Fibroblast of pulmonary artery (primary cell): ENCODE measurements around the gene GRAMD2A.

Source experiments
- DNase-seq: peaks from one replicate; pipeline ENCODE4 v3.0.0-alpha.2; 2010; ENCODE audit warnings: low read depth
- H3K4me3 ChIP-seq: replicated peaks from 2 replicates; pipeline ENCODE4 v1.5.1; 2011; ENCODE audit warnings: low read depth, mild to moderate bottlenecking, control low read depth, low read length, moderate library complexity
- TF ChIP-seq, protein P1 (sequence below): IDR thresholded peaks from 2 replicates; pipeline ENCODE4 v1.5.1; 2011; ENCODE audit warnings: mild to moderate bottlenecking, control low read depth, low read length, inconsistent platforms; ENCODE audit errors: missing control alignments

GRAMD2A gene

DNA sequence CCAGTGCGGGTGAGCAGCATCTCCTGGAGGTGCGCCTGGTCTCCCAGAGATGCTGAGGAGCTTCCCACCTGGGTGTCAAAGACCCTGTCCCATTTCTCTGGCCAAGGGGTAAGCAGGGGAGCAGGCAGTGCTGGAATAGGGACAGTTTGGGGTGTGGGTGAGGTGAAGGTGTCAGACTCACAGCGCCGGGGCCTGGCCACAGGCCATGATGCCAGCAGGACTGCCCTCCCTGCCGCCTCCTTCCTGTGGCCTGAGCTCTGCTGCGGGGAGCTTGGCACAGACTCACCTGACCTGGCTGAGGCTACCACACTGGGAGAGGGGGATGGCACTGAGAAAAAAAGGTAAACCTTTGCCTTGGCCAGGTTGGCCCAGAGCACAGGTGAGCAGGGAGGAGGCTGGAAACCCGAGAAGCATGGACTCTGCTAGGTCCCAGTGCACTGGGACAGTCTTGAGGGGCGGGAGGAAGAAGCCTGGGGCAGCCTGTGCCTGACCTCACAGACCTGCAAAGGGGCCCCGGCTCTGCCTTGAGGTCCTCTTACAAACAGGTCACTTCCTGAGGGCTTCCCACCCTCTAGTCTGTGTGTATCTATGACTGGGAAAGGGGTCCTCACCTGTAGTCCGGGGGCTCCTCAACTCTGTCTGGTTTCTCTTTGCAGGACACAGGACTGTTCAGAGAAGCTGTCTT, 28.2 kb downstream of the GRAMD2A start:
- H3K4me3 ChIP-seq: no peak overlapping the region
- DNase-seq: no peak

DNA sequence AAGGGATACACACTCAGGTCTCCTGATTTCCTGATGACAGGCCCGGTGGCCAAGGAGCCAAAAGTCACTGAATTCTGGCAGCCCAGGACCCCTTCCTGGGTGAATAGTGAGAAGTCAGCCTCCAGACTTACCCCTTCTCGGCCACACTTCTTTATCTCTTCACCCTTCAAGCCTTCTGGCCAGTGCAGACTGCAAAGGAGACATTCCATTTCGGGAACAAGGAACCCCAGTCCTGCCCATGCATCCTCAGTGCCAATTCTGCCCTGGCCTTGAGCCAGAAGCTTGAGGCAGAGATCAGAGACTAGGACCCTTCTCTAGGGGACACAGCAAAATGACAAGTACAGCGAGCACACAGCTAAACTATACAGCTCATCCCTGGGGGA, 28.8 kb downstream of the GRAMD2A start:
- no peak overlapping the region for H3K4me3 ChIP-seq
- TF ChIP-seq, protein P1, sequence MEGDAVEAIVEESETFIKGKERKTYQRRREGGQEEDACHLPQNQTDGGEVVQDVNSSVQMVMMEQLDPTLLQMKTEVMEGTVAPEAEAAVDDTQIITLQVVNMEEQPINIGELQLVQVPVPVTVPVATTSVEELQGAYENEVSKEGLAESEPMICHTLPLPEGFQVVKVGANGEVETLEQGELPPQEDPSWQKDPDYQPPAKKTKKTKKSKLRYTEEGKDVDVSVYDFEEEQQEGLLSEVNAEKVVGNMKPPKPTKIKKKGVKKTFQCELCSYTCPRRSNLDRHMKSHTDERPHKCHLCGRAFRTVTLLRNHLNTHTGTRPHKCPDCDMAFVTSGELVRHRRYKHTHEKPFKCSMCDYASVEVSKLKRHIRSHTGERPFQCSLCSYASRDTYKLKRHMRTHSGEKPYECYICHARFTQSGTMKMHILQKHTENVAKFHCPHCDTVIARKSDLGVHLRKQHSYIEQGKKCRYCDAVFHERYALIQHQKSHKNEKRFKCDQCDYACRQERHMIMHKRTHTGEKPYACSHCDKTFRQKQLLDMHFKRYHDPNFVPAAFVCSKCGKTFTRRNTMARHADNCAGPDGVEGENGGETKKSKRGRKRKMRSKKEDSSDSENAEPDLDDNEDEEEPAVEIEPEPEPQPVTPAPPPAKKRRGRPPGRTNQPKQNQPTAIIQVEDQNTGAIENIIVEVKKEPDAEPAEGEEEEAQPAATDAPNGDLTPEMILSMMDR: no peak
- no peak for DNase-seq

More for the DNA sequence above, 28.2 kb downstream of the GRAMD2A start:
- TF ChIP-seq, protein P1: no peak

DNA sequence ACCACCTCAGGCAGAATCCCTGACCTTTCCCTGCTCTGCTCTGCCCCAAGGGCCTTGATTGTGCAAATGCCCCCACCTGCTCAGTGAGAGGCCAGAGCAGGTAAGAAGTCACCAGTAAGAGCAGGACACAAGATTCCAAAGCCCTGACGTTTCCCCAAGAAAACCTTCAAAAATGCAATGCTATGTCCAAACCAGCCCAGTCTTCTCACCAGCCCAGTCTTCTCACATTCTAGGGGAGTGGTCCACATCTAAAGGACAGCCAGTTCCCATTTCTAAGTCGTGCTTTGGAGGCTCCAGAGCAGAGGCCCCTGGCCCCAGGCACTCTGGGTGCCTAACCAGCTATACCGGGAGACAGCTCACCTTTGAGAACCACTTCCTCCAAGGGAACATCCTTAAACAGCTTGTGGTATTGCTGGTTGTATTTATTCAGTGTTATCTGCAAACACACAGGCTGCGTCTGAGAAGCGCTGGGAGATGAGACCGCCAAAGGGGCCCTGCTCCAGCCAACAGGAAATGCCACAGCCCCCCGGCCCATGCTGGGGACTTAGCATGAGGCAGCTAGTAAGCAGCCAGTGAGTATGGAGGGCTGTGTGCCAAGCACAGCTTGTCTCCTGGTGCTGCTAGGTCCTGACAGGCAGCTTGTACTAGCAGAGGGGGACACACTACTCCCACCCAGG, 29.3 kb downstream of the GRAMD2A start:
- DNase-seq: peak; percentile 29
- H3K4me3 ChIP-seq: no peak overlapping the region
- TF ChIP-seq, protein P1: no peak

DNA sequence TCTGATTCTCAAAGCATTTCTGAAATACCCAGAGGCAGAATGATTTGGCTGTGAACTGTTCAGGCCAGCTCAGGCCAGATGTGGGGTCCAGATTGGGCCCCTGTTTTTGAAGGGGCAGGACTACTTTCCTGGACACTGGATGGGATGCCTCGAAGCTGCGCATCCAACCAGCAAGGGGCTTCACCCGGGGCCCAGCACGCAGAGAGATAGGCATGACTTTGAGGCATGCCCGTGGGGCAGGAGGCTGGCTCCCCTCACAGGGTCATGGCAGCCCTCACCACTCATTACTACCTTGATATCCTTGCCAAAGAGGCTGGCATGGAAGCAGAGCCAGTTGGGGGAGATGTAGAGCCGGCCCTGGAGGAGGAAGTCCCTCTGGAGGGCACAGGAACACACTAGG, 30.1 kb downstream of the GRAMD2A start:
- no peak overlapping the region for H3K4me3 ChIP-seq
- TF ChIP-seq, protein P1: no peak

DNA sequence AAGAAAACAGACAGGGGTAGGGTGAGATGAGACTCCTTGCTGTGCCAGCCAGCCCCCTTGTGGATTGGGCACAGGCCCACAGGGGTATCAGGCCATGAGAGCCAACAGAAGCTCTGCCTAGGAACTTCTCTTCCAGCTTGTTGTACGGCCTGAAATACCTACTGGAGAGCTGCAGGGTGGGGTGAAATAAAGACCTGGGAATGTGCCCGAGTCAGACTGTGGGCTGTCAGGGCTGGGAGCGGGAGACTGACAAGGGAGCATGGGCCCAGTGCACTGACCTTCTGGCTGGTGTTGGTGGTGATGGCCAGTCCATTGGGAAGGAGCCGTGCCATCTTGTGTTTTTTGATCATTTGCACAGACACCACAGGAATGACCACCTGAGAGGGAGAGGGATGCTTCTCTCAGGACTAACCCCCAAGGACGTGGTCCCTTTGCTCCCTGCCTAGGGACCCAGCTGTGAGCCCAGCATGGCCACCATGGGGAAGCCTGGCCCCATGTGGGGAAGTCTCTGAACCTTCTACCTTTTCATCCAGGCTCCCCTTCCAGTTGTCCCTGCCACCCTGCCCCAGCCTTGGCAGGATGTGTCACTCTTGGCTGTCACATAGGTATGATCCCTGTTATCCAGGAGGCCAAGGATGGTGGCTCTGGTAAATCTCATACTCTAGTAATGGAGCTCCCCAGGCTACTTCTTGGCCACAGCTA, 30.7 kb downstream of the GRAMD2A start:
- no peak overlapping the region for H3K4me3 ChIP-seq
- TF ChIP-seq, protein P1: no peak
- DNase-seq: no peak

More for the DNA sequence above, 30.1 kb downstream of the GRAMD2A start:
- no peak for DNase-seq

DNA sequence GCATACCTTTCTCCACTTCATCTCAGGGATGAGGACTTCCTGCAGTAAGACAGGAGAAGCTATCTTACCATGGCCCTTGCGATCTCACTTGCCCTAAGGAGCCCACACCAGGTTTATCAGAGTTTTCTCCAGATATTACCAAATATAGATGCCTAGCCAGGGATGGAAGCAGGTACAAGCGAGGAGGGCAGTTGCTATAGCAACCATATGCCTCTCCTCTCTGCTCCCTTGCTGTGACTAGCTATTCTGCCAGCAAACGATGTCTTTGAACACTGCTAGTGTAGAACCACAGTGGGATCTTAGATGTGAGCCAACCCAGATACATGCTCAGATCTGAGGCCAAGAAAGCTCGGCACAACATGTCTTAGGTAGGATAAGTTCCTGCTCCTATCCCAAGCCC, 33.9 kb downstream of the GRAMD2A start:
- no peak for DNase-seq
- H3K4me3 ChIP-seq: no peak overlapping the region
- TF ChIP-seq, protein P1: no peak
